ENCODE measurements around the gene CASZ1. TPM values are rescaled to one million over a fixed set of nuclear protein-coding genes. Genes with fewer than 3 reads are reported as not detected.
A peak's percentile ranks its signal among the peaks of the same experiment; 100 is the strongest.

The CASZ1 gene
- total and polyA plus RNA-seq, 12 donors, result 19.5 to 79.8 (median 64.7) TPM

DNA sequence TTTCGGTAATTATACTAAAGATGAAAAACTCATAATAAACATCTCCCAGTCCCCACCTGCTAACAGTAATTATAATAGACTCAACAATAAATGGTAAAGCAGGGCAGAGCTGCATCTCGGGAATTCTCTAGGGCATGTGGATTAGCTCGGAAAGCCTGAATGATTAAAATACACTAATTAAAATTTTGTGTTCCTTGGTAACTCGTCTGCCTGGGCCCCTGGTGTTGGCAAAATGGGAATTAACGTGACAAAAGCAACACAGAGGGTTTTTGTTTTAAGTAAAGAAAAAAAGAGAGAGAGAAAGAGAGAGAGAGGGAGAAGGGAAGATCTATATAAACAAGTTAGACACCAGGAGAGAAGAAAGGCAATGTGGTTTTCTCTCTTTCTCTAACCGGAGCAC is 62.1 kb downstream of the CASZ1 start:
- no peak for DNase-seq
- Histone ChIP-seq H3K9me3 (no peaks in the 10 kb centered on the region), H3K4me3 (no peak overlapping the region), H3K4me1 (peaks cover 16 to 84% (median 56%) of the 10 kb centered on the region in 9 donors), H3K27me3 (no peaks in the 10 kb centered on the region), H3K36me3 (no peaks in the 10 kb centered on the region), H3K27ac (peak overlapping the region in 5 of 10 donors; percentile 33 to 81 (median 62))
- 72 to 77% methylated on average over 6 of the region's 6 CpGs for WGBS, 2 donors
- no peak for ATAC-seq
- intact Hi-C loops (cut with DNase I), result no loop called here
- TF ChIP-seq, protein P1, sequence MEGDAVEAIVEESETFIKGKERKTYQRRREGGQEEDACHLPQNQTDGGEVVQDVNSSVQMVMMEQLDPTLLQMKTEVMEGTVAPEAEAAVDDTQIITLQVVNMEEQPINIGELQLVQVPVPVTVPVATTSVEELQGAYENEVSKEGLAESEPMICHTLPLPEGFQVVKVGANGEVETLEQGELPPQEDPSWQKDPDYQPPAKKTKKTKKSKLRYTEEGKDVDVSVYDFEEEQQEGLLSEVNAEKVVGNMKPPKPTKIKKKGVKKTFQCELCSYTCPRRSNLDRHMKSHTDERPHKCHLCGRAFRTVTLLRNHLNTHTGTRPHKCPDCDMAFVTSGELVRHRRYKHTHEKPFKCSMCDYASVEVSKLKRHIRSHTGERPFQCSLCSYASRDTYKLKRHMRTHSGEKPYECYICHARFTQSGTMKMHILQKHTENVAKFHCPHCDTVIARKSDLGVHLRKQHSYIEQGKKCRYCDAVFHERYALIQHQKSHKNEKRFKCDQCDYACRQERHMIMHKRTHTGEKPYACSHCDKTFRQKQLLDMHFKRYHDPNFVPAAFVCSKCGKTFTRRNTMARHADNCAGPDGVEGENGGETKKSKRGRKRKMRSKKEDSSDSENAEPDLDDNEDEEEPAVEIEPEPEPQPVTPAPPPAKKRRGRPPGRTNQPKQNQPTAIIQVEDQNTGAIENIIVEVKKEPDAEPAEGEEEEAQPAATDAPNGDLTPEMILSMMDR (IDR thresholded peaks at IDR 0.05), result no peak

DNA sequence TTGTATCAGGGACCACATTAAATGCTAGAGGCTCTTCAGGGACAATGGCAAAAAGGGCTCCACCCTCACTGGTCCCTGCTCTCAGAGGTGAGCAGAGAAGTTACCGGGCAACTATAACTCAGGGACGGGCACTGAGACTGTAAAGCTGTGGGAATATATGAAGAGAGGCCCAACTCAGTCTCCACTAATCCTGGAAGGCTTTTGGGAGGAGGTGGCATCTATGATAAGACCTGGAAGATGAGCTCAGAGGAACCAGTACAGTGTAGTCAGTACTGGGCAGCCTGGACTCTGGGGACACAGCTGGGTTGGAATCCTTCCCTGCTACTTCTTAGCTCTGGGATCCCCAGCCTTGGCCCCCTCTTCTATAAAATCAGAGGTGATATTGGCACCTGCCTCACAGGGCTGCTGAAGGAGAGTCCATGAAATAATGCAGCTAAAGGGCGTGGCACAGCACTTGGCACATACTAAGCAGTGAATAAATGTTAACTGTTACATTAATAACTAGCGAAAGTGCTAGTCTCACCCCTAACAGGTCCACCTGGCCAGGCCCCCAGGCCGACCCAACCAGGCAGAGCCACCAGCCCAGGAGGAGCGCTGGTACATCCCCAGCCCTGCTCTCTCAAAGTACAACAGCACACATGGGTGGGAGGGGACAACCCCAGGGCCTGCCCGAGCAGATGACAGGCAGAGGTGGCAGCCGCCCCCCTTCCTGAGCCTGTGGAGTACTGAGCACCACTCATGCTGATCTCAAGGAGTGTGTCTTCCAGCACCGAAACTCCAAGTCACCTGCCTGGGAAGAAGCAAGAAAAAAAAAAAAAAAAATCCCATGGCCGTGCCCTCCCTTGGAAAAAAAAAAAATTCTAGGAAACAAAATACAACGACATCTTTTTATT is 62.7 kb downstream of the CASZ1 start:
- WGBS, 2 donors, result 68 to 71% methylated on average over 11 of the region's 11 CpGs
- Histone ChIP-seq H3K36me3 (no peaks in the 10 kb centered on the region), H3K27me3 (no peaks in the 10 kb centered on the region), H3K4me1 (peaks cover 16 to 77% (median 51%) of the 10 kb centered on the region in 9 donors), H3K9me3 (no peaks in the 10 kb centered on the region), H3K4me3 (no peak overlapping the region), H3K27ac (peak overlapping the region in 4 of 10 donors; percentile 33 to 81 (median 71))
- no peak for DNase-seq
- peak in 1 of 8 donors; percentile 32 for ATAC-seq
- TF ChIP-seq, protein P1 (IDR thresholded peaks at IDR 0.05), result no peak
- intact Hi-C loops (cut with DNase I), result no loop called here

DNA sequence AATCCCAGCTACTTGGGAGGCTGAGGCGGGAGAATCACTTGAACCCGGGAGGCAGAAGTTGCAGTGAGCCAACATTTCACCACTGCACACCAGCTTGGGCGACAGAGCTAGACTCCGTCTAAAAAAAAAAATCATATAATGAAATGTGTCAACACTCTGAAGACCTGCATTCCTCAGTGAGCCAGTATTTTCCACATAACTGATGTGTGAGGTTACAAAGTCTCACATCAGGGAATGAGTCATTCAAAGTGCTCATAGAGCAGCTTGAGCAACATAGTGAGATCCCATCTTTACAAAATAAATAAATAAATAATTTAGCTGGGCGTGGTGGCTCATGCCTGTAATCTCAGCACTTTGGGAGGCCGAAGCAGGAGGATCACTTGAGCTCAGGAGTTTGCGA is 65.5 kb downstream of the CASZ1 start:
- H3K4me1 ChIP-seq, result peaks cover 0 to 75% (median 43%) of the 10 kb centered on the region in 9 donors
- TF ChIP-seq, protein P1 (IDR thresholded peaks at IDR 0.05), result no peak
- H3K27ac ChIP-seq, result no peak overlapping the region
- no peaks in the 10 kb centered on the region for H3K36me3 ChIP-seq
- WGBS, 2 donors, result 68 to 79% methylated on average over 7 of the region's 7 CpGs
- no peak for DNase-seq
- H3K27me3 ChIP-seq, result no peaks in the 10 kb centered on the region
- intact Hi-C loops (cut with DNase I), result no loop called here
- H3K9me3 ChIP-seq, result no peaks in the 10 kb centered on the region
- H3K4me3 ChIP-seq, result no peak overlapping the region
- ATAC-seq, result no peak

DNA sequence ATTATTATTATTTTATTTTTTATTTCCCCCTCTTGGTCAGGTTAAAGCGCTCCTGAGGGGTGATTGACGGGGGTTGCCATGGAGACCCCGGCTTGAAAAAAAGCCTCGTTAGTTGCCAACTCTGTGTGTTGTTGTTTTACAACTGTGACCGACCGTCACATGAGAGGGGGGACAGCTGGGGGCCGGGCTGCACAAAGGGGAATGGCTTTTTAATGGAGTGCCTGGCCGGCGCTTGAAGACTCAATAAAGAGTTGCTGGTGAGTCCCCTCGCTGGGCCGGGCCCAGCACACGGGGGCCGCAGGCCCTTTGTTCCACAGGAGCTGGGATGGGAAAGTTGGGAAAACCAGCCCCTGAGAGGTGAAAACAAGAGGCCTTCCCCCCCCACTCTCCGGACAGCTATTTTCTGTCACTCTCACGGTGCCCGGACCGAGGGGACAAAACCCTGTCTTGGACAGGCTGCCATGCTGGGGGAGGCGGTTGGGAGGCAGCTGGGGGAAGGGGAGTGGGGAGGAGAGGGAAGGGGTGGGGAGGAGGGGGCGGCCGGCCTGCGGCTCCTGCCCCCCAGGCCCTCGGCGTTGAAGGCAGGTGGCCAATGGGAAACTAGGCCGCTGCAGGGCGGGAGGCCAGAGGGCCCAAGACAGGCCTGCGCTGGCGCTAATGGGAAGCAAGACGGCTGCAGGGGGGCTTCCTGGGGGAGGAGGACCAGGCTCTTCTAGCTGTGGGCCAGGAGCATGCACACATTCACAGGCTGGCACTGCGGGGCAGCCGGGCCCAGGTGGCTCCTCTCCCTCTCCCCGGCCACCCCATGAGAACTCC is 67.6 kb downstream of the CASZ1 start:
- peak overlapping the region in 1 of 10 donors; percentile 99 for H3K27ac ChIP-seq
- H3K36me3 ChIP-seq, result no peaks in the 10 kb centered on the region
- no peak for DNase-seq
- H3K9me3 ChIP-seq, result no peaks in the 10 kb centered on the region
- H3K27me3 ChIP-seq, result no peaks in the 10 kb centered on the region
- WGBS, 2 donors, result 74 to 76% methylated on average over 25 to 31 of the region's 31 CpGs
- H3K4me1 ChIP-seq, result peaks cover 7 to 74% (median 45%) of the 10 kb centered on the region in 9 donors
- TF ChIP-seq, protein P1 (IDR thresholded peaks at IDR 0.05), result no peak
- intact Hi-C loops (cut with DNase I), result no loop called here
- H3K4me3 ChIP-seq, result no peak overlapping the region
- ATAC-seq, result no peak
